MCF 10A (cell line): ENCODE results near the gene DNM3. TPM values are rescaled to one million over a fixed set of nuclear protein-coding genes. Genes with fewer than 3 reads are reported as not detected.

ENCODE experiments used
- BruUV-seq: library from RNA; stranded (reverse); fragments of 400-500 nt; replicated peaks from 2 replicates; lab custom pipeline; 2021; lab: Mats Ljungman, UMichigan
- CTCF ChIA-PET: fragments of 300-600 bp; sonication (Branson Sonifier 250); formaldehyde crosslinking; extraction: SDS; loops from one replicate; lab custom pipeline; 2021; ENCODE audit warnings: antibody characterized with exemption, inconsistent platforms; lab: Yijun Ruan, JAX
- POLR2A ChIA-PET: fragments of 300-600, 350-650 bp; sonication (Branson Sonifier 250); formaldehyde crosslinking; extraction: SDS; loops from one replicate; lab custom pipeline; 2020; ENCODE audit warnings: antibody characterized with exemption, inconsistent platforms; lab: Yijun Ruan, JAX
- DNase-seq: peaks from one replicate; pipeline ENCODE4 v3.0.0-alpha.2; 2018; ENCODE audit not compliant: unreplicated experiment
- H3K27ac Mint-ChIP-seq: one replicate; pipeline ENCODE4 v1.8.0; 2022; ENCODE audit warnings: mild to moderate bottlenecking, low read depth, mixed read lengths; ENCODE audit not compliant: unreplicated experiment
- H3K27me3 Mint-ChIP-seq: one replicate; pipeline ENCODE4 v1.8.0; 2022; ENCODE audit warnings: mixed read lengths; ENCODE audit not compliant: insufficient read depth, unreplicated experiment
- H3K36me3 Mint-ChIP-seq: one replicate; pipeline ENCODE4 v1.8.0; 2022; ENCODE audit warnings: mild to moderate bottlenecking, moderate library complexity, mixed read lengths; ENCODE audit not compliant: insufficient read depth, unreplicated experiment
- H3K4me1 Mint-ChIP-seq: one replicate; pipeline ENCODE4 v1.8.0; 2022; ENCODE audit warnings: mixed read lengths; ENCODE audit not compliant: insufficient read depth, unreplicated experiment
- H3K4me3 Mint-ChIP-seq: one replicate; pipeline ENCODE4 v1.8.0; 2022; ENCODE audit warnings: mild to moderate bottlenecking, moderate library complexity, mixed read lengths; ENCODE audit not compliant: unreplicated experiment
- H3K9me3 Mint-ChIP-seq: one replicate; pipeline ENCODE4 v1.8.0; 2022; ENCODE audit warnings: mixed read lengths; ENCODE audit not compliant: unreplicated experiment
- CTCF ChIP-seq: fragments of 200-600 bp; IDR thresholded peaks from one replicate; pipeline ENCODE4 v1.8.0; 2022; ENCODE audit warnings: antibody characterized with exemption, mild to moderate bottlenecking; ENCODE audit not compliant: unreplicated experiment
- intact Hi-C: fragments of 100-400 bp; cut with micrococcal nuclease; formaldehyde crosslinking; loops from 2 replicates; pipeline ENCODE4 v1.14.1; 2022
- total RNA-seq: library from RNA; stranded (reverse); gene quantifications from 2 replicates; pipeline ENCODE4 v1.2.3, GENCODE V29; 2022

DNM3 gene
- total RNA-seq, 1 experiment from 2014 or later: 0.68 TPM

- ChIA-PET POLR2A (interaction anchor here (0.8 kb wide), 1 partner anchor 25 kb away, joined by 3 read pairs; no protein-coding TSS in a partner anchor), CTCF (interaction anchor here (0.6 to 1.8 kb wide), 9 partner anchors 9 to 620 kb away, joined by 3 to 12 read pairs (median 4); partner anchors contain the start of gene PIGC)
- Mint-ChIP-seq H3K9me3 (no peaks in the 10 kb centered on the region), H3K27me3 (no peaks in the 10 kb centered on the region), H3K4me1 (peaks cover 13% of the 10 kb centered on the region), H3K27ac (no peak within 1 kb of the TSS), H3K36me3 (no peaks in the 10 kb centered on the region), H3K4me3 (no peak within 1 kb of the TSS)
- no TSS peak for BruUV-seq
- TF ChIP-seq CTCF: no peak
- intact Hi-C loops: loop anchor here (5.0 kb wide), 1 partner anchor 788 kb away; no protein-coding TSS in a partner anchor
- no peak for DNase-seq
Observed at GRCh38 chr1:172420385-172420784, 579.1 kb downstream of the DNM3 start, which contains the start of gene C1orf105. C1orf105 (plus strand) TSS chr1:172420685; CDS start chr1:172420886, 201 bp downstream.

- Mint-ChIP-seq H3K9me3 (no peaks in the 10 kb centered on the region), H3K27ac (no peak overlapping the region), H3K4me1 (peaks cover 13% of the 10 kb centered on the region), H3K4me3 (no peak overlapping the region), H3K27me3 (no peaks in the 10 kb centered on the region), H3K36me3 (no peaks in the 10 kb centered on the region)
- POLR2A ChIA-PET: interaction anchor here (0.6 to 0.9 kb wide), 2 partner anchors 63 to 185 kb away, joined by 3 read pairs; no protein-coding TSS in a partner anchor
- intact Hi-C loops: loop anchor here (5.0 kb wide), 1 partner anchor 790 kb away; no protein-coding TSS in a partner anchor
- no TSS peak for BruUV-seq
- CTCF ChIA-PET: interaction anchor here (0.8 to 1.3 kb wide), 3 partner anchors 17 to 621 kb away, joined by 3 to 10 read pairs (median 4); no protein-coding TSS in a partner anchor
- no peak for TF ChIP-seq CTCF
- DNase-seq: no peak
Observed at GRCh38 chr1:172421974-172422604, 580.8 kb downstream of the DNM3 start.

- peak; percentile 34 for DNase-seq
- ChIA-PET POLR2A (interaction anchor here (0.7 to 1.3 kb wide), 3 partner anchors 9 to 125 kb away, joined by 3 read pairs; partner anchors contain the start of gene PIGC), CTCF (interaction anchor here (0.7 to 1.1 kb wide), 6 partner anchors 124 to 623 kb away, joined by 3 to 10 read pairs (median 4); no protein-coding TSS in a partner anchor)
- Mint-ChIP-seq H3K27me3 (no peaks in the 10 kb centered on the region), H3K27ac (peak overlapping the region; percentile 47), H3K36me3 (no peaks in the 10 kb centered on the region), H3K9me3 (no peaks in the 10 kb centered on the region), H3K4me1 (peaks cover 5% of the 10 kb centered on the region), H3K4me3 (no peak overlapping the region)
- no peak for TF ChIP-seq CTCF
- intact Hi-C loops: loop anchor here (5.0 kb wide), 1 partner anchor 791 kb away; no protein-coding TSS in a partner anchor
- no TSS peak for BruUV-seq
Observed at GRCh38 chr1:172423336-172423735, 582.0 kb downstream of the DNM3 start.

GRCh38 chr1:172425339-172425738 lies 584.0 kb downstream of the DNM3 start:
- no TSS peak for BruUV-seq
- POLR2A ChIA-PET: interaction anchor here (0.5 to 1.1 kb wide), 3 partner anchors 10 to 911 kb away, joined by 3 to 4 read pairs (median 4); no protein-coding TSS in a partner anchor

More at GRCh38 chr1:172425339-172425738, 584.0 kb downstream of the DNM3 start:
- Mint-ChIP-seq H3K4me1 (peaks cover 5% of the 10 kb centered on the region), H3K27ac (no peak overlapping the region), H3K36me3 (no peaks in the 10 kb centered on the region), H3K9me3 (no peaks in the 10 kb centered on the region), H3K27me3 (no peaks in the 10 kb centered on the region), H3K4me3 (no peak overlapping the region)
- no peak for TF ChIP-seq CTCF
- CTCF ChIA-PET: interaction anchor here (0.6 to 13.0 kb wide), 11 partner anchors 10 to 440 kb away, joined by 3 to 183 read pairs (median 5); partner anchors contain the start of gene PIGC
- no peak for DNase-seq
- intact Hi-C loops: loop anchor here (5.0 kb wide), 1 partner anchor 623 kb away; no protein-coding TSS in a partner anchor
